Thoracic aorta (tissue), 2 donors: ENCODE results near the gene OTOG. TPM values are rescaled to one million over a fixed set of nuclear protein-coding genes. Genes with fewer than 3 reads are reported as not detected.

Source experiments
- ATAC-seq: fragments of 150-250 bp; one replicate; pipeline ENCODE4 v1.8.0; 2017; ENCODE audit warnings: low read depth; ENCODE audit not compliant: insufficient number of reproducible peaks, low FRiP score
- DNase-seq: peaks from one replicate; pipeline ENCODE4 v3.0.0-alpha.2; 2020; ENCODE audit warnings: low spot score
- H3K27ac ChIP-seq, 2 donors: fragments of 200-600 bp; sonication (generic); 1 replicate in 1 of 2; 2 replicates in 1 of 2; pipeline ENCODE4 v1.5.1; 2016; ENCODE audit warnings: mild to moderate bottlenecking in 2 of 2, moderate library complexity in 2 of 2
- H3K27me3 ChIP-seq: fragments of 200-600 bp; sonication (generic); replicated peaks from 2 replicates; pipeline ENCODE4 v1.6.0; 2016; ENCODE audit warnings: mild to moderate bottlenecking; ENCODE audit not compliant: insufficient read depth
- H3K36me3 ChIP-seq: fragments of 200-600 bp; sonication (generic); one replicate; pipeline ENCODE4 v1.5.1; 2016
- H3K4me1 ChIP-seq, 2 donors: fragments of 200-600 bp; sonication (generic); 1 replicate in 1 of 2; 2 replicates in 1 of 2; pipeline versions ENCODE4 v1.5.1 to v1.6.0; 2016; ENCODE audit warnings: low read depth in 2 of 2, mild to moderate bottlenecking in 1 of 2; ENCODE audit not compliant: control insufficient read depth in 1 of 2
- H3K4me3 ChIP-seq: fragments of 200-600 bp; sonication (generic); 2 replicates; pipeline ENCODE4 v1.5.1; 2016; ENCODE audit warnings: mild to moderate bottlenecking
- H3K9me3 ChIP-seq: fragments of 200-600 bp; sonication (generic); 2 replicates; pipeline ENCODE4 v1.5.1; 2016
- CTCF ChIP-seq: fragments of 200-600 bp; sonication (generic); IDR thresholded peaks from one replicate; pipeline ENCODE4 v1.5.1; 2019; ENCODE audit warnings: antibody characterized with exemption
- total RNA-seq, 2 donors: library from RNA; depleted of rRNA; stranded (reverse); fragments of >200 nt; gene quantifications; one replicate each; pipeline versions ENCODE4 v1.1.0 to v1.2.3, GENCODE V29; 2016

OTOG gene
- total RNA-seq, 2 donors from 2014 or later, result not detected

- H3K27me3 ChIP-seq, result no peaks in the 10 kb centered on the region
- no peak for TF ChIP-seq CTCF
- no peaks in the 10 kb centered on the region for H3K36me3 ChIP-seq
- H3K27ac ChIP-seq, result no peak overlapping the region
- no peaks in the 10 kb centered on the region for H3K9me3 ChIP-seq
- DNase-seq (no peak), ATAC-seq (no peak)
- H3K4me3 ChIP-seq, result no peak overlapping the region
- no peaks in the 10 kb centered on the region for H3K4me1 ChIP-seq
Observed at GRCh38 chr11:17691550-17691949, 144.5 kb downstream of the OTOG start.

GRCh38 chr11:17691976-17692375 lies 144.9 kb downstream of the OTOG start:
- H3K4me1 ChIP-seq, result no peaks in the 10 kb centered on the region
- H3K27ac ChIP-seq, result no peak overlapping the region
- no peaks in the 10 kb centered on the region for H3K36me3 ChIP-seq
- DNase-seq (no peak), ATAC-seq (no peak)
- H3K9me3 ChIP-seq, result no peaks in the 10 kb centered on the region
- no peak overlapping the region for H3K4me3 ChIP-seq
- H3K27me3 ChIP-seq, result no peaks in the 10 kb centered on the region
- TF ChIP-seq CTCF, result no peak

GRCh38 chr11:17692931-17693330 lies 145.9 kb downstream of the OTOG start:
- Histone ChIP-seq H3K36me3 (no peaks in the 10 kb centered on the region), H3K4me1 (no peaks in the 10 kb centered on the region), H3K9me3 (no peaks in the 10 kb centered on the region), H3K27ac (no peak overlapping the region), H3K27me3 (no peaks in the 10 kb centered on the region), H3K4me3 (no peak overlapping the region)
- ATAC-seq (no peak), DNase-seq (no peak)
- no peak for TF ChIP-seq CTCF

- Histone ChIP-seq H3K4me1 (no peaks in the 10 kb centered on the region), H3K36me3 (no peaks in the 10 kb centered on the region), H3K27me3 (no peaks in the 10 kb centered on the region), H3K4me3 (no peak overlapping the region), H3K27ac (no peak overlapping the region), H3K9me3 (no peaks in the 10 kb centered on the region)
- DNase-seq (no peak), ATAC-seq (no peak)
- no peak for TF ChIP-seq CTCF
Observed at GRCh38 chr11:17693531-17693930, 146.5 kb downstream of the OTOG start.

- no peak overlapping the region for H3K4me3 ChIP-seq
- no peaks in the 10 kb centered on the region for H3K4me1 ChIP-seq
- no peaks in the 10 kb centered on the region for H3K36me3 ChIP-seq
- no peak for DNase-seq
- TF ChIP-seq CTCF, result no peak
- H3K9me3 ChIP-seq, result no peaks in the 10 kb centered on the region
- no peaks in the 10 kb centered on the region for H3K27me3 ChIP-seq
- no peak overlapping the region for H3K27ac ChIP-seq
- no peak for ATAC-seq
Observed at GRCh38 chr11:17694494-17695110, 147.5 kb downstream of the OTOG start.
